Measurements from ENCODE around the gene FGD2.

The FGD2 gene

GRCh38 chr6:37005061-37005810, at the start of gene FGD2:
FGD2 (plus strand) TSS chr6:37005655; CDS start chr6:37005818, 163 bp downstream.
- no peak for DNase-seq

GRCh38 chr6:36955671-36956445, 49.6 kb upstream of the FGD2 start:
- no peak for DNase-seq

- no peak for DNase-seq
Observed at GRCh38 chr6:36956446-36956820, 49.0 kb upstream of the FGD2 start.

- no peak for DNase-seq
Observed at GRCh38 chr6:36957773-36958271, 47.6 kb upstream of the FGD2 start.

GRCh38 chr6:36958775-36959554, 46.5 kb upstream of the FGD2 start:
- DNase-seq = no peak

GRCh38 chr6:36959555-36960250, 45.8 kb upstream of the FGD2 start:
- DNase-seq = no peak

- no peak for DNase-seq
Observed at GRCh38 chr6:36961441-36962435, 43.7 kb upstream of the FGD2 start.

GRCh38 chr6:36962874-36963273, 42.6 kb upstream of the FGD2 start:
- no peak for DNase-seq

- no peak for DNase-seq
Observed at GRCh38 chr6:36963451-36964290, 41.8 kb upstream of the FGD2 start.

- DNase-seq = no peak
Observed at GRCh38 chr6:36964349-36964748, 41.1 kb upstream of the FGD2 start.

- no peak for DNase-seq
Observed at GRCh38 chr6:36964908-36965307, 40.5 kb upstream of the FGD2 start.

GRCh38 chr6:36967301-36967700, 38.2 kb upstream of the FGD2 start:
- no peak for DNase-seq

GRCh38 chr6:36967757-36968156, 37.7 kb upstream of the FGD2 start:
- no peak for DNase-seq

- peak; percentile 37 for DNase-seq
Observed at GRCh38 chr6:36968266-36968977, 37.0 kb upstream of the FGD2 start.

GRCh38 chr6:36969240-36969691, 36.2 kb upstream of the FGD2 start:
- no peak for DNase-seq

- DNase-seq = no peak
Observed at GRCh38 chr6:36969988-36970891, 35.2 kb upstream of the FGD2 start.

GRCh38 chr6:36970892-36971842, 34.3 kb upstream of the FGD2 start:
- no peak for DNase-seq

Data from NCI-H345 (cell line).